Esophagus (tissue), 2 donors: ENCODE results near the gene ANKRD18B. TPM values are rescaled to one million over a fixed set of nuclear protein-coding genes. Genes with fewer than 3 reads are reported as not detected.
"Not testable (repeated sequence)": the region's sequence is repeated elsewhere in the genome, so short reads cannot be mapped to it uniquely, and the experiment has no call there.

Source experiments
- H3K27ac ChIP-seq, 2 donors: one replicate each; pipeline ENCODE4 v1.5.1; 2013; ENCODE audit warnings: low read depth in 2 of 2, mild to moderate bottlenecking in 2 of 2, inconsistent platforms in 1 of 2, low read length in 1 of 2, moderate library complexity in 1 of 2
- H3K27me3 ChIP-seq, 2 donors: one replicate each; pipeline ENCODE4 v1.6.1; 2013; ENCODE audit warnings: low read length in 2 of 2, control low read depth in 1 of 2, mild to moderate bottlenecking in 1 of 2; ENCODE audit not compliant: insufficient read depth in 2 of 2, control insufficient read depth in 1 of 2
- H3K36me3 ChIP-seq, 2 donors: one replicate each; pipeline ENCODE4 v1.6.1; 2013; ENCODE audit warnings: low read length in 1 of 2; ENCODE audit not compliant: control insufficient read depth in 2 of 2, insufficient read depth in 2 of 2
- H3K4me1 ChIP-seq, 2 donors: one replicate each; pipeline ENCODE4 v1.6.1; 2013; ENCODE audit warnings: low read length in 1 of 2; ENCODE audit not compliant: control insufficient read depth in 2 of 2, insufficient read depth in 2 of 2
- H3K4me3 ChIP-seq, 2 donors: one replicate each; pipeline ENCODE4 v1.5.1; 2013; ENCODE audit warnings: low read length in 2 of 2, mild to moderate bottlenecking in 2 of 2, low read depth in 1 of 2, moderate library complexity in 1 of 2
- H3K9me3 ChIP-seq, 2 donors: one replicate each; pipeline ENCODE4 v1.6.1; 2013; ENCODE audit warnings: mild to moderate bottlenecking in 2 of 2, low read depth in 1 of 2, low read length in 1 of 2, moderate library complexity in 1 of 2; ENCODE audit not compliant: control insufficient read depth in 2 of 2, insufficient read depth in 1 of 2
- WGBS, 2 donors: extraction: QIAGEN DNeasy Blood & Tissue Kit; methylation state at CpG; one replicate each; pipeline ENCODE4 v1.1.7; 2013; 5-methylcytosine and 5-hydroxymethylcytosine counted together
- polyA plus RNA-seq, 2 donors: library from polyadenylated mRNA; stranded (reverse); fragments of 200-250 nt; gene quantifications; one replicate each; pipeline ENCODE4 v1.2.3, GENCODE V29; 2013
- donor health status: healthy with polysubstance abuse.
- donor health status: Bipolar disorder and iron deficiency.

The ANKRD18B gene
- polyA plus RNA-seq, 2 donors, result 1.6 to 7.2 TPM

DNA sequence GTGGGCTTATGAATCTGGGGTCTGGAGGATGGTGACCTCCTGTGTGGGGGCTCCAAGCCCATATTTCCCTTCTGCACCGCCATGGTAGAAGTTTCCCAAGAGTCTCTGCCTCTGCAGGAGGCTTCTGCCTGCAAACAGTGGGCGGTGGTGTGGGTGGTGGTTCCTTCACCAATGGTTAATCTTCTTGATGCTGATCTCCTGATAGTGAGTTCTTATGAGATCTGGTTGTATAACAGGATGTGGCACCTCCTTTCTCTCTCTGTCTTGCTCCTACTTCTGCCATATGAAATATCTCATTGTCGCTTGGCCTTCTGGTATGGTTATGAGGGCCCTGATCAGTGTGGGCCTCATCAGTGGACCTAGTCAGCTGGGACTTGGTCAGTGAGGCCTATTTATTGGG is 73.3 kb downstream of the ANKRD18B start:
- not testable (repeated sequence) for H3K27me3 ChIP-seq, H3K36me3 ChIP-seq, H3K27ac ChIP-seq, H3K4me1 ChIP-seq, H3K9me3 ChIP-seq, H3K4me3 ChIP-seq
- 62 to 65% methylated on average over 3 of the region's 3 CpGs for WGBS, 2 donors

DNA sequence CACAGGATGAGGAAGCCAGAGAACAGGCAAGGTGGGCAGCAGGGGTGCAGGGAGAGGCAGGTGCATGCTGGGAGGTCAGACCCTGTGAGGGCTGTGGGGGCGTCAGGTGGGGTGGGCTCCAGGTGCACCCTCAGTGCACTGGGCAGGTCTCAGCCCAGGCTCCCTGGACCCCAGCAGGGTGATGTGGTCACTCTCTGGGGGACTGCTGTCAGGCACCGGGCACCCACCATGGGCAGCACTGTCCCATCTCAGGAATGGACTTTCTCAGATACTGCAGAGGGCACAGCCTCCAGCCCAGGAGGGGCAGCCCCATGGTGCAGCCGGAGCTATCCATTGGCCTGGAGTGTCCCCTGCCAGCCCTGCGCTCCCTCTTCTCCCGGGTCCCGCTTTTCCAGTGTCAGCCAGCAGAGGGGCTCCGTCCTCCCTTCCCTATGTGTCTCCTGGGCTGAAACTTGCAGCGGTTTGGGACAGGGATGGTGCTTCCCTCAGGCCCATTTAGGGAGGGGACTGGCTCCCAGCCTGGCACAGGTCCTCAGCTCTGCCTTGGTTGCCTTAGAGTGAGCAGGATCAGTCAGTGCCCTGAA is 74.8 kb downstream of the ANKRD18B start:
- H3K36me3 ChIP-seq, H3K9me3 ChIP-seq, H3K27ac ChIP-seq, H3K4me3 ChIP-seq, H3K4me1 ChIP-seq, H3K27me3 ChIP-seq: not testable (repeated sequence)
- WGBS, 2 donors, result 82 to 91% methylated on average over 8 of the region's 8 CpGs

DNA sequence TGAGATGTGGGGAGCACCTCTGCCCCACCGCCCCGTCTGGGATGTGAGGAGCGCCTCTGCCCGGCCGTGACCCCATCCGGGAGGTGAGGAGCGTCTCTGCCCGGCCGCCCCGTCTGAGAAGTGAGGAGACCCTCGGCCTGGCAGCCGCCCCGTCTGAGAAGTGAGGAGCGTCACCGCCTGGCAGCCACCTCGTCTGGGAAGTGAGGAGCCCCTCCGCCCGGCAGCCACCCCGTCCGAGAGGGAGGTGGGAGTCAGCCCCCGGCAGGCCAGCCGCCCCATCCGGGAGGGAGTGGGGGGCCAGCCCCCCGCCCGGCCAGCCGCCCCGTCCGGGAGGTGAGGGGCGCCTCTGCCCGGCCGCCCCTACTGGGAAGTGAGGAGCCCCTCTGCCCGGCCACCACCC is 76.9 kb downstream of the ANKRD18B start:
- H3K9me3 ChIP-seq, H3K4me3 ChIP-seq, H3K36me3 ChIP-seq, H3K27ac ChIP-seq, H3K4me1 ChIP-seq, H3K27me3 ChIP-seq: not testable (repeated sequence)
- WGBS, 2 donors, result 93 to 94% methylated on average over 23 to 31 of the region's 32 CpGs

GRCh38 chr9:33604249-33604648 is 80.2 kb downstream of the ANKRD18B start:
- WGBS, 2 donors, result 29 to 36% methylated on average over 3 of the region's 3 CpGs
- not testable (repeated sequence) for H3K4me3 ChIP-seq, H3K27me3 ChIP-seq, H3K9me3 ChIP-seq, H3K4me1 ChIP-seq, H3K27ac ChIP-seq, H3K36me3 ChIP-seq

- WGBS, 2 donors, result 83% methylated on average over 3 to 4 of the region's 4 CpGs
- not testable (repeated sequence) for H3K4me1 ChIP-seq, H3K36me3 ChIP-seq, H3K27ac ChIP-seq, H3K27me3 ChIP-seq, H3K4me3 ChIP-seq, H3K9me3 ChIP-seq
Observed at GRCh38 chr9:33604936-33605335, 80.9 kb downstream of the ANKRD18B start.

DNA sequence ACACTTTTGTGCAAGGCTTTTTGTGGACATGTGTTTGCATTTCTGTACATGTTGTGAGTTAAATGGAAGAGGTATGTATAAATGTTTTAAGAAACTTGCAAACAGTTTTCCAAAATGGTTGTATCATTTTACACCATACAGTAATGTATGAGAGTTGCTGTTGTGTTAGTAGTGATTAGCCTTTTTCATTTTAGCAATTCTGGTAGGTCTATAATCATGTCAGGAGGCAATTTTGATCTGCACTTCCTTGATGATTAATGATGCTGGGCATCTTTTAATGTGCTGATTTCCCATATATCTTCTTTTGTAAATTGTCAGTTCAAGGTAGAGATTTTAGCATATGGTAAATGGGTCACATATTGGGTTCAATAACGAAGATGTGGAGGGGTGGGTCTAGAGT is 87.3 kb downstream of the ANKRD18B start:
- Histone ChIP-seq H3K36me3 (no peaks in the 10 kb centered on the region), H3K27ac (no peak overlapping the region), H3K4me1 (no peaks in the 10 kb centered on the region), H3K4me3 (no peak overlapping the region), H3K27me3 (no peaks in the 10 kb centered on the region), H3K9me3 (peaks cover 0 to 3% of the 10 kb centered on the region in 2 donors)
- 87 to 91% methylated on average over 1 of the region's 1 CpG for WGBS, 2 donors

DNA sequence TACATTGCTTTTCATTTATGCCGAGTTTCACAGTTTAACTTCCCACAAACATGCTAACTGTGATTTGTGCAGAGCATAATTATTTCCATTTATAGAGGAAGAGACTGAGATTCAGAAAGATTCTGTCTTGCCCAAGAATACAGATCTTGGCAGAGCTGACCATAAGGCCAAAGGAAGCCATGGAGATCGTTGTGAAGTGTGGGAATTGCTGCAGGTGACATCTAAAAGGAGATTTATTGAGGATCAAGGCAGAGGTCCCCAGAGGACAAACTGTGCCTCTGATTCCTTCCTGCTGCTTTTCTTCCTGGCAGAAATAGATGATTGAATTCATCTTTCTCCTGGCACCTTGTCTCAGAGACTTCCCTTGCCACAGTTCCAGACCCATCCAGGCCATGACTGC is 88.4 kb downstream of the ANKRD18B start:
- not testable (repeated sequence) for H3K4me3 ChIP-seq, H3K4me1 ChIP-seq, H3K27ac ChIP-seq, H3K36me3 ChIP-seq, H3K27me3 ChIP-seq, H3K9me3 ChIP-seq
- 55 to 71% methylated on average over 2 of the region's 2 CpGs for WGBS, 2 donors

DNA sequence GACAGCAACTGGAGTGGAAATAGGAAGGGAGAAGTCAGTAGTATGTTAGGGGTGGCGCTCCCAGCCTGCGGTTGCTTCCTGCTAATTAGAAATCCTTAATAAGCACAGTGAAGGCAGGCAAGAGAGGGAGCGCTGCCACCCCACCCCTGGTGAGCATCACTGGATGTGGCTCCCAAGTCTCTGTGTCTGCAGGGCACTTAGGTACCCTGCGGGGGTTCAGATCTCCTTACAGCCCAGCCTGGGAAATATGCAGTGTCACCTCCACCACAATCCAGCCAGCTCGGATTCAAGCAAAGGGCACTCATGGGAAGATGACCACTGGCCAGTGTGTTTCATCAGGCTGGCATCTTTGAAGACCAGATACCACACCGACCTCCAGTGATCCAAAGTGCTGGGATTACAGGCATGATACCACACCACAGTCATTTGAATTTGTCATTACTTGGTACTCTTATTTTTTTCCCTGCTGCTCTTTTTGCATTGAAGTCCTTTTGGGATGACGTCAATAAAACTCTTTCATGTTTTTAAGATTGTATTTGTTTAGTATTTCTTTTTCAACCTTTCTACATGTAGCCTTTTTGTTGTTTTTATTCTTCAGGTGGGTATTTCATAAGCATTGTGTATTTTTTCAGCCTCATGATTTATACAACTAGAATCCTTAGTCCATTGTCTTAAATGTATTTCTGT is 90.1 kb downstream of the ANKRD18B start:
- no peaks in the 10 kb centered on the region for H3K27me3 ChIP-seq
- H3K4me3 ChIP-seq, result no peak overlapping the region
- no peaks in the 10 kb centered on the region for H3K36me3 ChIP-seq
- peaks cover 0 to 3% of the 10 kb centered on the region in 2 donors for H3K9me3 ChIP-seq
- WGBS, 2 donors, result 89 to 91% methylated on average over 7 of the region's 7 CpGs
- no peak overlapping the region for H3K27ac ChIP-seq
- H3K4me1 ChIP-seq, result no peaks in the 10 kb centered on the region

DNA sequence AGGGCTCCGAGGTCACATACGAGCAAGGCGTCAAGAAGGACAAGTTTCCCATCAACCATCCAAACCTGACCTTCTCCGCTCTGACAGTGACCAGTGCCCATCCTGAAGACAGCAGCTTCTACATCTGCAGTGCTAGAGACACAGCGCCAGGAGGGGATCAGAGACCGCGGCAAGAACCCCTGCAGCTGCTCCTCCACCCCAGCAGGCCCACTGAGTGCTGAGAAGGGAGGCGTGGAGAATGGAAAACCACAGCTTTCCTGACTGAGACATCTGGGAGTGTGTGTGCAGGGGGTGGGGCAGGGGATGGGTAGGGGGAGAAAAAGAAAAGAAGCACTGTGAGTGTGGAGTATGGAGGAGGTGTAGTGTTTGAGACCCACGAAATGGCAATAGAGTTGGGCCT is 94.3 kb downstream of the ANKRD18B start:
- not testable (repeated sequence) for H3K9me3 ChIP-seq, H3K4me3 ChIP-seq, H3K36me3 ChIP-seq, H3K27ac ChIP-seq, H3K27me3 ChIP-seq, H3K4me1 ChIP-seq
- WGBS, 2 donors, result 86 to 91% methylated on average over 9 of the region's 9 CpGs

- no peak overlapping the region for H3K27ac ChIP-seq
- H3K36me3 ChIP-seq, result no peaks in the 10 kb centered on the region
- H3K4me1 ChIP-seq, result peaks cover 0 to 3% of the 10 kb centered on the region in 2 donors
- no peaks in the 10 kb centered on the region for H3K9me3 ChIP-seq
- WGBS, 2 donors, result 51 to 69% methylated on average over 3 of the region's 3 CpGs
- H3K27me3 ChIP-seq, result no peaks in the 10 kb centered on the region
- H3K4me3 ChIP-seq, result no peak overlapping the region
Observed at GRCh38 chr9:33619666-33620404, 95.8 kb downstream of the ANKRD18B start.
